Occipital lobe (tissue), 2 donors: ENCODE measurements around the gene NFAT5. TPM values are rescaled to one million over a fixed set of nuclear protein-coding genes. Genes with fewer than 3 reads are reported as not detected.
A peak's percentile ranks its signal among the peaks of the same experiment; 100 is the strongest.
"Not testable (repeated sequence)": the region's sequence is repeated elsewhere in the genome, so short reads cannot be mapped to it uniquely, and the experiment has no call there.

Experiments
- DNase-seq: peaks from one replicate; lab custom pipeline; 2025; lab: John Stamatoyannopoulos, UW
- total RNA-seq: library from RNA; depleted of rRNA; stranded (reverse); fragments of >200 nt; gene quantifications from one replicate; pipeline ENCODE4 v1.2.3, GENCODE V29; 2014

Gene NFAT5, protein sequence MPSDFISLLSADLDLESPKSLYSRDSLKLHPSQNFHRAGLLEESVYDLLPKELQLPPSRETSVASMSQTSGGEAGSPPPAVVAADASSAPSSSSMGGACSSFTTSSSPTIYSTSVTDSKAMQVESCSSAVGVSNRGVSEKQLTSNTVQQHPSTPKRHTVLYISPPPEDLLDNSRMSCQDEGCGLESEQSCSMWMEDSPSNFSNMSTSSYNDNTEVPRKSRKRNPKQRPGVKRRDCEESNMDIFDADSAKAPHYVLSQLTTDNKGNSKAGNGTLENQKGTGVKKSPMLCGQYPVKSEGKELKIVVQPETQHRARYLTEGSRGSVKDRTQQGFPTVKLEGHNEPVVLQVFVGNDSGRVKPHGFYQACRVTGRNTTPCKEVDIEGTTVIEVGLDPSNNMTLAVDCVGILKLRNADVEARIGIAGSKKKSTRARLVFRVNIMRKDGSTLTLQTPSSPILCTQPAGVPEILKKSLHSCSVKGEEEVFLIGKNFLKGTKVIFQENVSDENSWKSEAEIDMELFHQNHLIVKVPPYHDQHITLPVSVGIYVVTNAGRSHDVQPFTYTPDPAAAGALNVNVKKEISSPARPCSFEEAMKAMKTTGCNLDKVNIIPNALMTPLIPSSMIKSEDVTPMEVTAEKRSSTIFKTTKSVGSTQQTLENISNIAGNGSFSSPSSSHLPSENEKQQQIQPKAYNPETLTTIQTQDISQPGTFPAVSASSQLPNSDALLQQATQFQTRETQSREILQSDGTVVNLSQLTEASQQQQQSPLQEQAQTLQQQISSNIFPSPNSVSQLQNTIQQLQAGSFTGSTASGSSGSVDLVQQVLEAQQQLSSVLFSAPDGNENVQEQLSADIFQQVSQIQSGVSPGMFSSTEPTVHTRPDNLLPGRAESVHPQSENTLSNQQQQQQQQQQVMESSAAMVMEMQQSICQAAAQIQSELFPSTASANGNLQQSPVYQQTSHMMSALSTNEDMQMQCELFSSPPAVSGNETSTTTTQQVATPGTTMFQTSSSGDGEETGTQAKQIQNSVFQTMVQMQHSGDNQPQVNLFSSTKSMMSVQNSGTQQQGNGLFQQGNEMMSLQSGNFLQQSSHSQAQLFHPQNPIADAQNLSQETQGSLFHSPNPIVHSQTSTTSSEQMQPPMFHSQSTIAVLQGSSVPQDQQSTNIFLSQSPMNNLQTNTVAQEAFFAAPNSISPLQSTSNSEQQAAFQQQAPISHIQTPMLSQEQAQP (N-terminal part only)
- total RNA-seq = 17.0 TPM

DNA sequence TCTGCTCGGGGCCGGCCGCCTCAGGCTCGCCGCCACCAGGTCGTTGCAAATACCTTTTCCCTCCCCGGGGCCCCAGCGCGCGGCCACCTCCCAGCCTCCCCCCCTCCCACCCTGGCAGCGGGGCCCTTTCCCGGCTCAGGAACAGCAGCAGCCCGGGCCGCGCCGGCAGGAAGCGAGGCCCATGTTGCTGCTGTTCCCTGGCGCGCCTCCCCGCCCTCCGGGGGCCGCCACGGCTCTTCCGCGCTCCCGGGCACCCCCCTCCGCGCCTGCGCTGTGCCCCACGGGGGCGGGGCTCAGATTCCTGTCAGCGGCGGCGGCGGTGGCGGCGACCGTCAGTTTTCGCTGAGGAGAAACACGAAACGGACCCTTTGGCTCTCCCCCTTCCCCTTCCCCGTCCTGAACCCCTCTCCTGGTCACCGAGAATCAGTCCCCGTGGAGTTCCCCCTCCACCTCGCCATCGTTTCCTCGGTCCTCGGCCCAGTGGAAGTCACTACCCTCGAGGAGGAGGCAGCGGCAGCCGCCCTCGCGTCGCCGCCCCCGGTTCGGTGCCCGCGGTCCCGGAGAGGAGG is at the start of gene NFAT5:
TSS of gene NFAT5 (plus strand) at position 296 of the 569 bp plus-strand sequence. CDS start 336 bp downstream, outside the sequence.
- peak; percentile 83 for DNase-seq

DNA sequence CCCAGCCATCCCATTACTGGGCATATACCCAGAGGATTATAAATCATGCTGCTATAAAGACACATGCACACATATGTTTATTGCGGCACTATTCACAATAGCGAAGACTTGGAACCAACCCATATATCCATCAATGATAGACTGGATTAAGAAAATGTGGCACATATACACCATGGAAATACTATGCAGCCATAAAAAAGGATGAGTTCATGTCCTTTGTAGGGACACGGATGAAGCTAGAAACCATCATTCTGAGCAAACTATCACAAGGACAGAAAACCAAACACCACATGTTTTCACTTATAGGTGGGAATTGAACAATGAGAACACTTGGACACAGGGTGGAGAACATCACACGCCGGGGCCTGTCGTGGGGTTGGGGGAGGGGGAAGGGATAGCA is 47.9 kb upstream of the NFAT5 start:
- DNase-seq = not testable (repeated sequence)

DNA sequence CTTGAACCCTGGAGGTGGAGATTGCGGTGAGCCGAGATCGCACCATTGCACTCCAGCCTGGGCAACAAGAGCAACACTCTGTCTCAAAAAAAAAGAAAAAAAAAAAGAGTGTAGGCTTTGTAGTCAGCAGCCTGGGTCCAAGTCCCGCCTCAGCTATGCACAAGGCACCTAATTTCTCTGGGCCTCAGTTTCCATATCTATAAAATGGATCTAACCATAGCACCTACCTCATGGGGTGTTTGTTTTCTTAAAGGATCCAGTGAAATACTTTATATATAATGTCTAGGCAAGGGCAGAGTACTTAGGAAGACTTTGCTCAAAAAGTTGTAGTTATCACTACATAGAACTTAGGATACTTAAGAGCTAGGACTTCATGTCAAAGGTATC is 45.4 kb upstream of the NFAT5 start:
- no peak for DNase-seq

GRCh38 chr16:69520800-69521602 is 44.8 kb upstream of the NFAT5 start:
- no peak for DNase-seq

- no peak for DNase-seq
These were observed 43.7 kb upstream of the NFAT5 start for GRCh38 chr16:69522041-69522578.

DNA sequence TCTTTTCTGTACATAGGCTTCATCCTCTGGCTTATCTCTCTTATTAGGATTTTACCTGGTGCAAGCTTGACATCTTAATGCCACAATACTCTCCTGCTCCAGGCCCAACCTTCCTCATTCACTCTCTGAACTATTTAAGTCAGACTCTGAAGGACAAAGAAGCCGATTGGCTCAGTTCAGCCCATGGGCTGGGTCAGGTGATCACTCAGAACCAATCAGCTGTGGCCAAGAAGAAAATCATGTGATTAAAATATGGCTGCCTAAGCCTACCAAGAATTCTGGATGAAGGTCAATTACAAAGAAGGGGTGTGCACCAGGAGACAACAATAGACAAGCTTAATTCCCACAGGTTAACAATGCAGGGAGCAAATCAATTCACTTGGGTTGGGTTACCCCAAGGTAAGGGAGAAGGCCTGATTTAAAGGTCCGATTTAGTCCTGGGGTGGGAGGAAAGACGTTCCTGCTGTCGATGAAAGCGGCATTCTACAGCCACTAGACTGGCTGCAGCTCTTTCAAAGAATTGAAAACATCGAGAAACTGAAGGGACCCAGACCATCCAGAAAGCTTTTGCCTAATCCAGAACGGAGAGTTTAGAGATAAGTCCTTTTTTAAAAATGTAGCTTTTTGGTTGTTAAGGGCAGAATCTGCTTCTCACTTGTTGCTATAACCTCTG is 42.9 kb upstream of the NFAT5 start:
- DNase-seq = no peak

- DNase-seq = no peak
These were observed 42.0 kb upstream of the NFAT5 start for GRCh38 chr16:69523566-69524305.

- DNase-seq = no peak
These were observed 38.7 kb upstream of the NFAT5 start for GRCh38 chr16:69526831-69527655.

- no peak for DNase-seq
These were observed 33.8 kb upstream of the NFAT5 start for GRCh38 chr16:69531988-69532387.

DNA sequence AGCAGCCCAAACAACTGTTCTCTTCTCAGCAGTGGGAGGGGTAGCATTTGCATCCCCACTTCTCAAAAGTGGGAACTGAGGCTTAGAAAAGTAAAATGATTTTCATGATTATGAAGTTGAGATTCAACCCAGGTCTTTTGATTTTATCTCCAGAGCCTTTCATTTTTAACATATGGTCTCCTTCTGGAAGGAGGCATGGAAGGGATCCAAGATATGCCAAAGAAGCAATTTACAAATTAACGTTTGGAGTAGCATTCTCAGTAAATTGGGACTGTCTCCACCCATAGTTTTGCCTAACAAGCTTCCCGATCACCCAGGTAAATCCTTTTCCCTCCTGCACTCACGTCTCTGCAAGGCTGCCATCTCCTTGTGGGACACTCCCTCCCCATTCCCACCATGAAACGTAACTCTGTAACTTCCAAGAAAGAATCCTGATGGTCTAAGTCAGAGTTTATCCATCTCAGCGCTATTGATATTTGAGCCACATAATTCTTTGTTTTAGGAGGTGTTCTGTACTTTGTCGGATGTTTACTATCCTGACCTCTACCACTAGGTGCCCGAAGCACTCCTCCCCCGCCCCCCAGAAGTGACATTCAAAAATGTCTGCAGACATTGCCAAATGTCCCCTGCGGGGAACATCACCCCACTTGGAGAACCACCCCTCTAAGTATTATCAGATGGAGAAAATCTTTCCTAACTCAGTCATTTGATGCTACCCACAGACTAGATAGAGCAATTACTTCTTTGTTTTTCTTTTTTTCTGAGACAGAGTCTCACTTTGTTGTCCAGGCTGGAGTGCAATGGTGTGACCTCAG is 32.9 kb upstream of the NFAT5 start:
- DNase-seq = no peak

GRCh38 chr16:69534720-69535119 is 31.0 kb upstream of the NFAT5 start:
- DNase-seq = no peak

GRCh38 chr16:69535123-69536050 is 30.4 kb upstream of the NFAT5 start:
- DNase-seq = no peak

GRCh38 chr16:69537706-69538080 is 28.1 kb upstream of the NFAT5 start:
- DNase-seq = no peak

DNA sequence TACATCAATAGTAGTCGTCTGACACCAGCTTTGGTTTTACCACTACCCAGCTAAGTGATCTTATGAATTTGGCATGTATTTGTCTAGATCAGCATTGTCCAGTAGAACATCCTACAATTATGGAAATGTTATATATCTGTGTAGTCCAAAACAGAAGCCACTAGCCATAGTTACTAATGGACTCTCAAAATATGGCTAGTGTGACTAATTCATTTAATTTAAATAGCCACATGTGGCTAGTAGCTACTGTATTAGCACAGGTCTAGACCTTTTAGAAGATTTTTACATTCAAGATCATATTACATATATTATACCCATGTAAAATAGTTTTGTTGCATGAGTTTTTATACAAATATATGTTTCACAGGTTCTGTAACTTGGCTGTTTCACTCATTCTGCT is 27.0 kb upstream of the NFAT5 start:
- DNase-seq = no peak

DNA sequence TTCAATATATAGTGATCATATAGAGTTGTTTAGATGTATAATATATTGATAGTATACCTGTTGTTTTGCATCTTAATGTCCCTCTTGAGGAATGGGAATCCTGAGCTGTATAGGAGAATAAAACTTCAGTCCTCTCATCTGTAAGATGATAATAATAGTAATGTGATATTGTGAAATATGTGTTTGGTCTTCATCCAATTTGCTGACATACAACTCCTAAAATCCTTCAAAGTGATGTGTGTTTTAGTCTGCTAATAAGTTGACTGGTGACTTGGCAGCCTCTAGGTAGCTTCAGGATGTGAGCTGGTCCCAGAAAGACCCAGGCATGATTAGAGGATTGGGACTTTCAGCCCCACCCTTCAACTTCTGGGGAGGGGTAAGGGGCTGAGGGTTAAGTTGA is 22.8 kb upstream of the NFAT5 start:
- DNase-seq = no peak

DNA sequence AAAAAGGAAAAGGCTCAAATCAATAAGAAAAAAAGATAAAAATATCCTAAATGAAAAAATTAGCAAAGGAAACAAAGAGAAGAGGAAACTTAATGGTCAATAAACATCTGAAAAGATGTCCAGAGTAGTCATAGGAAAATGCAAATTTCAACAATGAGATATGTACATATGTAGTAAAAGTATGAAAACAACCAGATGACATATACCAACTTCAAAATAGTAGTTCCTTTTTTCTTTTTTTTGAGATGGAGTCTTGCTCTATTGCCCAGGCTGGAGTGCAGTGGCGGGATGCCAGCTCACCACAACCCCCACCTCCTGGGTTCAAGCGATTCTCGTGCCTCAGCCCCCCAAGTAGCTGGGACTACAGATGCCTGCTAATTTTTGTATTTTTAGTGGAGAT is 21.7 kb upstream of the NFAT5 start:
- no peak for DNase-seq
